ENCODE results near the gene TRIM25.
A peak's percentile ranks its signal among the peaks of the same experiment; 100 is the strongest.

DNA sequence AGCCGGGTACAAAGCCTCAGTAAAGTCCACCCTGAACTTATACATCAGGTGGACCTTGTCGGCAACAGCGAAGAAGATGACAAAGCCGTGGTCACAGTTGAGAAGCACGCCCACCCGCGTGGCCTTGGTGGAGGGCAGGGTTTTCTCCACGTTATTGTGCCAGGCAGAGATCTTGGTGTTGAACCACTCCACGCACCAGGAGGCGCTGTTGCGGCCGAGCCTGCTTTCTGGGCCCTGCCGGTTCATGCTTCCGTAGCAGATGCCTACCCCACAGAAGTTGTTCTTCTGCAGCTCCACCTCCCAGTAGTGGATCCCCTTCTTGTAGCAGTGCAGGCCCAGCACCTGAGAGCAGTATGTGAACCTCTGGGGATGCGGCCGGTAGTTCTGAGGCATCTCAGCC, 22.1 kb downstream of the TRIM25 start:
- TF ChIP-seq, protein P1, sequence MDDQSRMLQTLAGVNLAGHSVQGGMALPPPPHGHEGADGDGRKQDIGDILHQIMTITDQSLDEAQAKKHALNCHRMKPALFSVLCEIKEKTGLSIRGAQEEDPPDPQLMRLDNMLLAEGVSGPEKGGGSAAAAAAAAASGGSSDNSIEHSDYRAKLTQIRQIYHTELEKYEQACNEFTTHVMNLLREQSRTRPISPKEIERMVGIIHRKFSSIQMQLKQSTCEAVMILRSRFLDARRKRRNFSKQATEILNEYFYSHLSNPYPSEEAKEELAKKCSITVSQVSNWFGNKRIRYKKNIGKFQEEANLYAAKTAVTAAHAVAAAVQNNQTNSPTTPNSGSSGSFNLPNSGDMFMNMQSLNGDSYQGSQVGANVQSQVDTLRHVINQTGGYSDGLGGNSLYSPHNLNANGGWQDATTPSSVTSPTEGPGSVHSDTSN (IDR thresholded peaks at IDR 0.05), result no peak
- TF ChIP-seq, protein P2, sequence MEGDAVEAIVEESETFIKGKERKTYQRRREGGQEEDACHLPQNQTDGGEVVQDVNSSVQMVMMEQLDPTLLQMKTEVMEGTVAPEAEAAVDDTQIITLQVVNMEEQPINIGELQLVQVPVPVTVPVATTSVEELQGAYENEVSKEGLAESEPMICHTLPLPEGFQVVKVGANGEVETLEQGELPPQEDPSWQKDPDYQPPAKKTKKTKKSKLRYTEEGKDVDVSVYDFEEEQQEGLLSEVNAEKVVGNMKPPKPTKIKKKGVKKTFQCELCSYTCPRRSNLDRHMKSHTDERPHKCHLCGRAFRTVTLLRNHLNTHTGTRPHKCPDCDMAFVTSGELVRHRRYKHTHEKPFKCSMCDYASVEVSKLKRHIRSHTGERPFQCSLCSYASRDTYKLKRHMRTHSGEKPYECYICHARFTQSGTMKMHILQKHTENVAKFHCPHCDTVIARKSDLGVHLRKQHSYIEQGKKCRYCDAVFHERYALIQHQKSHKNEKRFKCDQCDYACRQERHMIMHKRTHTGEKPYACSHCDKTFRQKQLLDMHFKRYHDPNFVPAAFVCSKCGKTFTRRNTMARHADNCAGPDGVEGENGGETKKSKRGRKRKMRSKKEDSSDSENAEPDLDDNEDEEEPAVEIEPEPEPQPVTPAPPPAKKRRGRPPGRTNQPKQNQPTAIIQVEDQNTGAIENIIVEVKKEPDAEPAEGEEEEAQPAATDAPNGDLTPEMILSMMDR (IDR thresholded peaks at IDR 0.05), result peak; percentile 53
- no peak for TF ChIP-seq MXI1 (IDR thresholded peaks at IDR 0.05; ENCODE audit: low read depth, low read length)
